DOHH2 (cell line): ENCODE measurements around the gene CFAP97D1.

Source experiments
- H3F3A ChIP-seq: fragments of 200-600 bp; sonication (generic), shearing (Covaris generic); 2 replicates; pipeline ENCODE4 v1.6.0; 2016; ENCODE audit warnings: antibody characterized with exemption, mild to moderate bottlenecking; ENCODE audit not compliant: control insufficient read depth, insufficient read depth
- H3K27ac ChIP-seq: fragments of 200-600 bp; sonication (generic); 2 replicates; pipeline ENCODE4 v1.5.1; 2014; ENCODE audit warnings: low read depth, mild to moderate bottlenecking, low read length, moderate library complexity
- H3K27me3 ChIP-seq: fragments of 200-600 bp; sonication (generic); 2 replicates; pipeline ENCODE4 v1.6.1; 2014; ENCODE audit warnings: mild to moderate bottlenecking, low read length, mixed read lengths; ENCODE audit not compliant: control insufficient read depth
- H3K36me3 ChIP-seq: fragments of 200-600 bp; sonication (generic); 2 replicates; pipeline ENCODE4 v1.6.1; 2014; ENCODE audit warnings: mild to moderate bottlenecking, low read length, moderate library complexity, mixed read lengths; ENCODE audit not compliant: control insufficient read depth
- H3K4me1 ChIP-seq: fragments of 200-600 bp; sonication (generic); 2 replicates; pipeline ENCODE4 v1.6.1; 2014; ENCODE audit warnings: mild to moderate bottlenecking, low read length, mixed read lengths; ENCODE audit not compliant: control insufficient read depth
- H3K4me2 ChIP-seq: fragments of 200-600 bp; sonication (generic); 2 replicates; pipeline ENCODE4 v1.6.0; 2014; ENCODE audit warnings: mild to moderate bottlenecking, low read length, moderate library complexity
- H3K4me3 ChIP-seq: fragments of 200-600 bp; sonication (generic); 2 replicates; pipeline ENCODE4 v1.5.1; 2014; ENCODE audit warnings: mild to moderate bottlenecking, low read length, mixed read lengths
- H3K79me2 ChIP-seq: fragments of 200-600 bp; sonication (generic); 2 replicates; pipeline ENCODE4 v1.6.1; 2014; ENCODE audit warnings: mild to moderate bottlenecking, low read length, mixed read lengths; ENCODE audit not compliant: control insufficient read depth
- H3K9me2 ChIP-seq: fragments of 200-600 bp; sonication (generic); replicated peaks from 2 replicates; pipeline ENCODE4 v1.6.1; 2014; ENCODE audit warnings: mild to moderate bottlenecking, low read length, mixed read lengths; ENCODE audit not compliant: control insufficient read depth
- H3K9me3 ChIP-seq: fragments of 200-600 bp; sonication (generic); 2 replicates; pipeline ENCODE4 v1.6.1; 2014; ENCODE audit warnings: antibody characterized with exemption, low read length, mixed read lengths; ENCODE audit not compliant: control insufficient read depth, insufficient read depth
- H4K20me1 ChIP-seq: fragments of 200-600 bp; sonication (generic); 2 replicates; pipeline ENCODE4 v1.6.0; 2014; ENCODE audit warnings: low read depth, mild to moderate bottlenecking, antibody characterized with exemption, low read length, moderate library complexity; ENCODE audit not compliant: control insufficient read depth, insufficient read depth
- CTCF ChIP-seq: fragments of 200-600 bp; sonication (generic); IDR thresholded peaks from one replicate; pipeline ENCODE4 v1.5.1; 2014; ENCODE audit warnings: antibody characterized with exemption, mild to moderate bottlenecking, low read depth, low read length; ENCODE audit not compliant: poor library complexity, severe bottlenecking
- EZH2phosphoT487 ChIP-seq: fragments of 200-600 bp; sonication (generic); IDR thresholded peaks from 2 replicates; pipeline ENCODE4 v1.6.1; 2017; ENCODE audit warnings: borderline replicate concordance, mild to moderate bottlenecking, antibody characterized with exemption, low read length, moderate library complexity, mixed read lengths

CFAP97D1 gene

GRCh38 chr17:43825567-43825966, 45.3 kb downstream of the CFAP97D1 start:
- H3K9me3 ChIP-seq, result no peaks in the 10 kb centered on the region
- H4K20me1 ChIP-seq, result no peaks in the 10 kb centered on the region
- TF ChIP-seq EZH2phosphoT487 (no peak), CTCF (no peak)
- no peaks in the 10 kb centered on the region for H3F3A ChIP-seq
- no peaks in the 10 kb centered on the region for H3K36me3 ChIP-seq
- H3K4me1 ChIP-seq, result no peaks in the 10 kb centered on the region
- H3K4me2 ChIP-seq, result no peak overlapping the region
- no peaks in the 10 kb centered on the region for H3K9me2 ChIP-seq
- H3K79me2 ChIP-seq, result no peaks in the 10 kb centered on the region
- no peak overlapping the region for H3K4me3 ChIP-seq
- peaks cover 6% of the 10 kb centered on the region; the same call in 1 of the 2 replicates for H3K27me3 ChIP-seq
- no peak overlapping the region for H3K27ac ChIP-seq

GRCh38 chr17:43826206-43826605, 46.0 kb downstream of the CFAP97D1 start:
- H3K9me2 ChIP-seq, result no peaks in the 10 kb centered on the region
- TF ChIP-seq EZH2phosphoT487 (no peak), CTCF (no peak)
- no peak overlapping the region for H3K4me2 ChIP-seq
- H3K36me3 ChIP-seq, result no peaks in the 10 kb centered on the region
- H3K27ac ChIP-seq, result no peak overlapping the region
- no peaks in the 10 kb centered on the region for H4K20me1 ChIP-seq
- peaks cover 11% of the 10 kb centered on the region; the same call in 1 of the 2 replicates for H3K27me3 ChIP-seq
- no peaks in the 10 kb centered on the region for H3K9me3 ChIP-seq
- no peak overlapping the region for H3K4me3 ChIP-seq
- H3K79me2 ChIP-seq, result no peaks in the 10 kb centered on the region
- H3F3A ChIP-seq, result no peaks in the 10 kb centered on the region
- no peaks in the 10 kb centered on the region for H3K4me1 ChIP-seq

- Histone ChIP-seq H3K4me3 (no peak overlapping the region), H3K4me1 (no peaks in the 10 kb centered on the region), H3K4me2 (no peak overlapping the region), H3K36me3 (no peaks in the 10 kb centered on the region), H3K27me3 (peaks cover 20% of the 10 kb centered on the region; the same call in 1 of the 2 replicates), H4K20me1 (no peaks in the 10 kb centered on the region), H3K9me2 (no peaks in the 10 kb centered on the region), H3F3A (no peaks in the 10 kb centered on the region), H3K27ac (no peak overlapping the region), H3K9me3 (no peaks in the 10 kb centered on the region), H3K79me2 (no peaks in the 10 kb centered on the region)
- no peak for TF ChIP-seq EZH2phosphoT487
- no peak for TF ChIP-seq CTCF
These were observed 47.4 kb downstream of the CFAP97D1 start for GRCh38 chr17:43827596-43827995.

GRCh38 chr17:43829738-43830137, 49.5 kb downstream of the CFAP97D1 start:
- no peak overlapping the region for H3K27ac ChIP-seq
- H3K4me3 ChIP-seq, result no peak overlapping the region
- H3K79me2 ChIP-seq, result no peaks in the 10 kb centered on the region
- no peaks in the 10 kb centered on the region for H3K9me2 ChIP-seq
- no peaks in the 10 kb centered on the region for H3K9me3 ChIP-seq
- H3K27me3 ChIP-seq, result peaks cover 31% of the 10 kb centered on the region
- H3F3A ChIP-seq, result no peaks in the 10 kb centered on the region
- H3K36me3 ChIP-seq, result no peaks in the 10 kb centered on the region
- H3K4me2 ChIP-seq, result no peak overlapping the region
- no peaks in the 10 kb centered on the region for H3K4me1 ChIP-seq
- TF ChIP-seq CTCF (no peak), EZH2phosphoT487 (no peak)
- H4K20me1 ChIP-seq, result no peaks in the 10 kb centered on the region
